HepG2 (cell line): ENCODE data around the gene TAF1A. TPM values are rescaled to one million over a fixed set of nuclear protein-coding genes. Genes with fewer than 3 reads are reported as not detected.

Source experiments
- AGO1 ChIP-seq: fragments of 200-400 bp; formaldehyde crosslinking; IDR thresholded peaks from 2 replicates; pipeline ENCODE4 v1.6.1; 2017; ENCODE audit warnings: mild to moderate bottlenecking, low read depth, low read length, moderate library complexity; ENCODE audit not compliant: poor library complexity, severe bottlenecking
- ARHGAP35 ChIP-seq: sonication (generic); formaldehyde crosslinking; IDR thresholded peaks from 2 replicates; pipeline ENCODE4 v1.9.0; 2022; ENCODE audit warnings: mild to moderate bottlenecking, inconsistent platforms, moderate library complexity, missing genetic modification reagents, borderline replicate concordance
- FOXP4 ChIP-seq: sonication (generic); formaldehyde crosslinking; IDR thresholded peaks from 2 replicates; pipeline ENCODE4 v1.4.0; 2020; ENCODE audit warnings: missing genetic modification reagents
- GLMP ChIP-seq: sonication (generic); formaldehyde crosslinking; IDR thresholded peaks from 2 replicates; pipeline ENCODE4 v1.9.0; 2021; ENCODE audit warnings: missing genetic modification reagents, mild to moderate bottlenecking, borderline replicate concordance
- HNRNPL ChIP-seq: fragments of 200-400 bp; formaldehyde crosslinking; IDR thresholded peaks from 2 replicates; pipeline ENCODE4 v1.6.1; 2017; ENCODE audit warnings: mild to moderate bottlenecking, low read depth, low read length
- MED13 ChIP-seq: sonication (generic); formaldehyde crosslinking; IDR thresholded peaks from 2 replicates; pipeline ENCODE4 v1.5.0; 2020; ENCODE audit warnings: missing genetic modification reagents
- MIER2 ChIP-seq: IDR thresholded peaks from 2 replicates; pipeline ENCODE4 v1.6.1; 2016; ENCODE audit warnings: missing biosample characterization, missing genetic modification reagents
- MXD4 ChIP-seq: IDR thresholded peaks from 2 replicates; pipeline ENCODE4 v1.6.1; 2016; ENCODE audit warnings: mild to moderate bottlenecking, missing biosample characterization, missing genetic modification reagents
- NFE2L2 ChIP-seq: fragments of 150-350 bp; IDR thresholded peaks from 2 replicates; pipeline ENCODE4 v1.6.1; 2014; ENCODE audit warnings: low read length
- NFKB2 ChIP-seq: sonication (generic); formaldehyde crosslinking; IDR thresholded peaks from 2 replicates; pipeline ENCODE4 v1.4.0; 2020; ENCODE audit warnings: missing genetic modification reagents, borderline replicate concordance
- SP5 ChIP-seq: IDR thresholded peaks from 2 replicates; pipeline ENCODE4 v1.6.1; 2016; ENCODE audit warnings: low read depth, borderline replicate concordance
- U2AF2 ChIP-seq: fragments of 200-400 bp; formaldehyde crosslinking; IDR thresholded peaks from 2 replicates; pipeline ENCODE4 v1.6.1; 2017; ENCODE audit warnings: low read depth, mild to moderate bottlenecking, low read length
- ZBTB8A ChIP-seq: sonication (generic); formaldehyde crosslinking; IDR thresholded peaks from 2 replicates; pipeline ENCODE4 v1.4.0; 2020; ENCODE audit warnings: mild to moderate bottlenecking, low read depth, missing genetic modification reagents, borderline replicate concordance
- ZEB1 ChIP-seq: IDR thresholded peaks from 2 replicates; pipeline ENCODE4 v1.6.1; 2012; ENCODE audit warnings: mild to moderate bottlenecking, low read depth, inconsistent platforms; ENCODE audit not compliant: insufficient replicate concordance
- ZFAT ChIP-seq: sonication (generic); formaldehyde crosslinking; conservative IDR thresholded peaks from 2 replicates; pipeline ENCODE4 v1.8.1; 2023; ENCODE audit warnings: missing genetic modification reagents, inconsistent platforms
- ZKSCAN8 ChIP-seq: IDR thresholded peaks from 2 replicates; pipeline ENCODE4 v1.6.1; 2016; ENCODE audit warnings: borderline replicate concordance, missing genetic modification reagents, missing compliant biosample characterization
- ZNF432 ChIP-seq: sonication (generic); formaldehyde crosslinking; IDR thresholded peaks from 2 replicates; pipeline ENCODE4 v1.5.0; 2020; ENCODE audit warnings: missing genetic modification reagents, mild to moderate bottlenecking, borderline replicate concordance
- ZNF563 ChIP-seq: sonication (generic); formaldehyde crosslinking; IDR thresholded peaks from 2 replicates; pipeline ENCODE4 v1.8.0; 2022; ENCODE audit warnings: mild to moderate bottlenecking, moderate library complexity, missing genetic modification reagents
- polyA plus RNA-seq, 8 experiments: library from polyadenylated mRNA; depleted of rRNA in 3 of 8; stranded (reverse) in 7 of 8; unstranded in 1 of 8; fragments of >200 nt; fragmentation: Illumina TruSeq in 4 of 8; extraction: Trizol in 4 of 8; gene quantifications; 2 replicates each; pipeline versions ENCODE4 v1.2.1 to v1.2.3, GENCODE V29; 2011 to 2016; ENCODE audit warnings: low read depth in 4 of 8, missing spikeins in 1 of 8, mixed read lengths in 1 of 8; ENCODE audit not compliant: insufficient read depth in 1 of 8
- total RNA-seq, 5 experiments: library from RNA; depleted of rRNA; stranded (reverse); fragments of >200 nt; fragmentation: Illumina TruSeq; extraction: Trizol; gene quantifications; 2 replicates each; pipeline ENCODE4 v1.2.3, GENCODE V29; 2016; ENCODE audit warnings: low read depth in 1 of 5
- TF ChIP-seq, protein P1 (sequence below): sonication (generic); formaldehyde crosslinking; IDR thresholded peaks from 2 replicates; pipeline ENCODE4 v1.5.1; 2020; ENCODE audit warnings: mild to moderate bottlenecking, missing genetic modification reagents
- TF ChIP-seq, protein P2 (sequence below): sonication (generic); formaldehyde crosslinking; IDR thresholded peaks from 2 replicates; pipeline ENCODE4 v1.4.0; 2020; ENCODE audit warnings: missing genetic modification reagents

The TAF1A gene
- total and polyA plus RNA-seq, 2 of the 13 experiments (the other 11 are each of a cell fraction or from before 2014, with no cell fraction given), result 3.3 to 10.7 TPM

GRCh38 chr1:222589462-222590302, at the start of gene TAF1A (continued):
- TF ChIP-seq FOXP4 (no peak), U2AF2 (no peak), GLMP (no peak), ZEB1 (peak; percentile 48), NFKB2 (no peak; the same call in 1 of the 2 replicates), ARHGAP35 (CRISPR knock-in tag) (no peak), MED13 (CRISPR knock-in tag) (no peak), ZBTB8A (no peak), ZFAT (CRISPR knock-in tag) (no peak), MXD4 (peak; percentile 90), ZNF432 (CRISPR knock-in tag) (no peak), ZNF563 (CRISPR knock-in tag) (no peak), NFE2L2 (no peak), AGO1 (no peak), SP5 (CRISPR knock-in tag) (no peak), HNRNPL (no peak), MIER2 (CRISPR knock-in tag) (no peak), ZKSCAN8 (CRISPR knock-in tag) (0 out of 2 replicates have a peak, but pooled peaks have one; percentile 43)
- TF ChIP-seq, protein P1, sequence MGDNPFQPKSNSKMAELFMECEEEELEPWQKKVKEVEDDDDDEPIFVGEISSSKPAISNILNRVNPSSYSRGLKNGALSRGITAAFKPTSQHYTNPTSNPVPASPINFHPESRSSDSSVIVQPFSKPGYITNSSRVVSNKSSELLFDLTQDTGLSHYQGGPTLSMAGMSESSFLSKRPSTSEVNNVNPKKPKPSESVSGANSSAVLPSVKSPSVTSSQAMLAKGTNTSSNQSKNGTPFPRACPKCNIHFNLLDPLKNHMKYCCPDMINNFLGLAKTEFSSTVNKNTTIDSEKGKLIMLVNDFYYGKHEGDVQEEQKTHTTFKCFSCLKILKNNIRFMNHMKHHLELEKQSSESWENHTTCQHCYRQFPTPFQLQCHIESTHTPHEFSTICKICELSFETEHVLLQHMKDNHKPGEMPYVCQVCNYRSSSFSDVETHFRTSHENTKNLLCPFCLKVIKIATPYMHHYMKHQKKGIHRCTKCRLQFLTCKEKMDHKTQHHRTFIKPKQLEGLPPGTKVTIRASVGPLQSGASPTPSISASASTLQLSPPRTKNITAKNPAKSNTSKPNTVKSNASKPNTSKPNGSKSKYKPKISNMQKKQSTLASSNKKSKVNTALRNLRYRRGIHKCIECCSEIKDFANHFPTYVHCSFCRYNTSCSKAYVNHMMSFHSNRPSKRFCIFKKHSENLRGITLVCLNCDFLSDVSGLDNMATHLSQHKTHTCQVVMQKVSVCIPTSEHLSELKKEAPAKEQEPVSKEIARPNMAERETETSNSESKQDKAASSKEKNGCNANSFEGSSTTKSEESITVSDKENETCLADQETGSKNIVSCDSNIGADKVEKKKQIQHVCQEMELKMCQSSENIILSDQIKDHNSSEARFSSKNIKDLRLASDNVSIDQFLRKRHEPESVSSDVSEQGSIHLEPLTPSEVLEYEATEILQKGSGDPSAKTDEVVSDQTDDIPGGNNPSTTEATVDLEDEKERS (CRISPR knock-in tag), result no peak
- TF ChIP-seq, protein P2, sequence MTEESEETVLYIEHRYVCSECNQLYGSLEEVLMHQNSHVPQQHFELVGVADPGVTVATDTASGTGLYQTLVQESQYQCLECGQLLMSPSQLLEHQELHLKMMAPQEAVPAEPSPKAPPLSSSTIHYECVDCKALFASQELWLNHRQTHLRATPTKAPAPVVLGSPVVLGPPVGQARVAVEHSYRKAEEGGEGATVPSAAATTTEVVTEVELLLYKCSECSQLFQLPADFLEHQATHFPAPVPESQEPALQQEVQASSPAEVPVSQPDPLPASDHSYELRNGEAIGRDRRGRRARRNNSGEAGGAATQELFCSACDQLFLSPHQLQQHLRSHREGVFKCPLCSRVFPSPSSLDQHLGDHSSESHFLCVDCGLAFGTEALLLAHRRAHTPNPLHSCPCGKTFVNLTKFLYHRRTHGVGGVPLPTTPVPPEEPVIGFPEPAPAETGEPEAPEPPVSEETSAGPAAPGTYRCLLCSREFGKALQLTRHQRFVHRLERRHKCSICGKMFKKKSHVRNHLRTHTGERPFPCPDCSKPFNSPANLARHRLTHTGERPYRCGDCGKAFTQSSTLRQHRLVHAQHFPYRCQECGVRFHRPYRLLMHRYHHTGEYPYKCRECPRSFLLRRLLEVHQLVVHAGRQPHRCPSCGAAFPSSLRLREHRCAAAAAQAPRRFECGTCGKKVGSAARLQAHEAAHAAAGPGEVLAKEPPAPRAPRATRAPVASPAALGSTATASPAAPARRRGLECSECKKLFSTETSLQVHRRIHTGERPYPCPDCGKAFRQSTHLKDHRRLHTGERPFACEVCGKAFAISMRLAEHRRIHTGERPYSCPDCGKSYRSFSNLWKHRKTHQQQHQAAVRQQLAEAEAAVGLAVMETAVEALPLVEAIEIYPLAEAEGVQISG (CRISPR knock-in tag), result peak; percentile 88
